ENCODE data around the gene ATG4C.
A peak's percentile ranks its signal among the peaks of the same experiment; 100 is the strongest.

Gene ATG4C

GRCh38 chr1:62744611-62745577 is 39.0 kb upstream of the ATG4C start:
- no peak for TF ChIP-seq ZNF610 (tag by site-specific recombination; IDR thresholded peaks at IDR 0.05; ENCODE audit: borderline replicate concordance)
- TF ChIP-seq ZNF660 (tag by site-specific recombination; IDR thresholded peaks at IDR 0.05) = no peak
- no peak for TF ChIP-seq ZNF354C (tag by site-specific recombination; IDR thresholded peaks at IDR 0.05; ENCODE audit: borderline replicate concordance, low read depth)
- TF ChIP-seq GLI2 (tag by site-specific recombination; IDR thresholded peaks at IDR 0.05; ENCODE audit: borderline replicate concordance, low read depth) = no peak
- no peak for TF ChIP-seq ZNF266 (tag by site-specific recombination; IDR thresholded peaks at IDR 0.05; ENCODE audit: low read depth)
- no peak for TF ChIP-seq REPIN1 (tag by site-specific recombination; IDR thresholded peaks at IDR 0.05; ENCODE audit: low read depth)
- TF ChIP-seq INSM2 (tag by site-specific recombination; IDR thresholded peaks at IDR 0.05) = no peak
- TF ChIP-seq ZNF26 (tag by site-specific recombination; IDR thresholded peaks at IDR 0.05) = no peak
- no peak for TF ChIP-seq ZNF792 (tag by site-specific recombination; IDR thresholded peaks at IDR 0.05)
- TF ChIP-seq ZNF416 (tag by site-specific recombination; IDR thresholded peaks at IDR 0.05) = no peak
- ChIA-PET POLR2A (no interaction called here), CTCF (interaction anchor here (0.6 to 4.4 kb wide), 15 partner anchors 8 to 569 kb away, joined by 3 to 80 read pairs (median 5); no protein-coding TSS in a partner anchor)
- no peaks in the 10 kb centered on the region for H3K9me3 ChIP-seq (ENCODE audit: control insufficient read depth, insufficient read depth, low read depth, low read length)
- no peaks in the 10 kb centered on the region for H3K36me3 ChIP-seq (ENCODE audit: control insufficient read depth in 2 of 2, insufficient read depth in 1 of 2, low read length in 2 of 2)
- H3K4me1 ChIP-seq (ENCODE audit: control insufficient read depth, insufficient read depth, low read length) = no peaks in the 10 kb centered on the region
- no peak overlapping the region for H3K4me3 ChIP-seq (ENCODE audit: low read depth, low read length)
- H3K27ac ChIP-seq (ENCODE audit: extremely low read depth, low read depth, low read length) = no peak overlapping the region

GRCh38 chr1:62746086-62746808 is 37.7 kb upstream of the ATG4C start:
- no peak overlapping the region for H3K4me3 ChIP-seq (ENCODE audit: low read depth, low read length)
- no peaks in the 10 kb centered on the region for H3K4me1 ChIP-seq (ENCODE audit: control insufficient read depth, insufficient read depth, low read length)
- CTCF ChIA-PET = interaction anchor here (0.6 to 4.4 kb wide), 40 partner anchors 10 to 662 kb away, joined by 3 to 80 read pairs (median 3); no protein-coding TSS in a partner anchor
- no peaks in the 10 kb centered on the region for H3K36me3 ChIP-seq (ENCODE audit: control insufficient read depth in 2 of 2, insufficient read depth in 1 of 2, low read length in 2 of 2)
- H3K27ac ChIP-seq (ENCODE audit: extremely low read depth, low read depth, low read length) = no peak overlapping the region
- H3K9me3 ChIP-seq (ENCODE audit: control insufficient read depth, insufficient read depth, low read depth, low read length) = no peaks in the 10 kb centered on the region
- POLR2A ChIA-PET = no interaction called here
- no peak for TF ChIP-seq ZNF792 (tag by site-specific recombination; IDR thresholded peaks at IDR 0.05)
- TF ChIP-seq ZSCAN30 (tag by site-specific recombination; IDR thresholded peaks at IDR 0.05) = no peak
- TF ChIP-seq ZNF26 (tag by site-specific recombination; IDR thresholded peaks at IDR 0.05) = no peak
- TF ChIP-seq ZNF621 (tag by site-specific recombination; IDR thresholded peaks at IDR 0.05) = no peak
- peak; percentile 66 for TF ChIP-seq ZNF660 (tag by site-specific recombination; IDR thresholded peaks at IDR 0.05)
- TF ChIP-seq ZBTB17 (tag by site-specific recombination; IDR thresholded peaks at IDR 0.05) = peak; percentile 22; the same call in 1 of the 2 replicates
- peak; percentile 94 for TF ChIP-seq ZNF654 (tag by site-specific recombination; IDR thresholded peaks at IDR 0.05; ENCODE audit: low read depth)
- TF ChIP-seq ZNF2 (tag by site-specific recombination; IDR thresholded peaks at IDR 0.05) = peak; percentile 29; the same call in 1 of the 2 replicates
- TF ChIP-seq ZNF362 (tag by site-specific recombination; IDR thresholded peaks at IDR 0.05) = peak; percentile 55; the same call in 1 of the 2 replicates
- TF ChIP-seq, protein P1, sequence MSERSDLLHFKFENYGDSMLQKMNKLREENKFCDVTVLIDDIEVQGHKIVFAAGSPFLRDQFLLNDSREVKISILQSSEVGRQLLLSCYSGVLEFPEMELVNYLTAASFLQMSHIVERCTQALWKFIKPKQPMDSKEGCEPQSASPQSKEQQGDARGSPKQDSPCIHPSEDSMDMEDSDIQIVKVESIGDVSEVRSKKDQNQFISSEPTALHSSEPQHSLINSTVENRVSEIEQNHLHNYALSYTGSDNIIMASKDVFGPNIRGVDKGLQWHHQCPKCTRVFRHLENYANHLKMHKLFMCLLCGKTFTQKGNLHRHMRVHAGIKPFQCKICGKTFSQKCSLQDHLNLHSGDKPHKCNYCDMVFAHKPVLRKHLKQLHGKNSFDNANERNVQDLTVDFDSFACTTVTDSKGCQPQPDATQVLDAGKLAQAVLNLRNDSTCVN (tag by site-specific recombination; optimal IDR thresholded peaks at IDR 0.05) = no peak
- no peak for TF ChIP-seq ZNF292 (tag by site-specific recombination; IDR thresholded peaks at IDR 0.05; ENCODE audit: borderline replicate concordance, low read depth)
- TF ChIP-seq, protein P2, sequence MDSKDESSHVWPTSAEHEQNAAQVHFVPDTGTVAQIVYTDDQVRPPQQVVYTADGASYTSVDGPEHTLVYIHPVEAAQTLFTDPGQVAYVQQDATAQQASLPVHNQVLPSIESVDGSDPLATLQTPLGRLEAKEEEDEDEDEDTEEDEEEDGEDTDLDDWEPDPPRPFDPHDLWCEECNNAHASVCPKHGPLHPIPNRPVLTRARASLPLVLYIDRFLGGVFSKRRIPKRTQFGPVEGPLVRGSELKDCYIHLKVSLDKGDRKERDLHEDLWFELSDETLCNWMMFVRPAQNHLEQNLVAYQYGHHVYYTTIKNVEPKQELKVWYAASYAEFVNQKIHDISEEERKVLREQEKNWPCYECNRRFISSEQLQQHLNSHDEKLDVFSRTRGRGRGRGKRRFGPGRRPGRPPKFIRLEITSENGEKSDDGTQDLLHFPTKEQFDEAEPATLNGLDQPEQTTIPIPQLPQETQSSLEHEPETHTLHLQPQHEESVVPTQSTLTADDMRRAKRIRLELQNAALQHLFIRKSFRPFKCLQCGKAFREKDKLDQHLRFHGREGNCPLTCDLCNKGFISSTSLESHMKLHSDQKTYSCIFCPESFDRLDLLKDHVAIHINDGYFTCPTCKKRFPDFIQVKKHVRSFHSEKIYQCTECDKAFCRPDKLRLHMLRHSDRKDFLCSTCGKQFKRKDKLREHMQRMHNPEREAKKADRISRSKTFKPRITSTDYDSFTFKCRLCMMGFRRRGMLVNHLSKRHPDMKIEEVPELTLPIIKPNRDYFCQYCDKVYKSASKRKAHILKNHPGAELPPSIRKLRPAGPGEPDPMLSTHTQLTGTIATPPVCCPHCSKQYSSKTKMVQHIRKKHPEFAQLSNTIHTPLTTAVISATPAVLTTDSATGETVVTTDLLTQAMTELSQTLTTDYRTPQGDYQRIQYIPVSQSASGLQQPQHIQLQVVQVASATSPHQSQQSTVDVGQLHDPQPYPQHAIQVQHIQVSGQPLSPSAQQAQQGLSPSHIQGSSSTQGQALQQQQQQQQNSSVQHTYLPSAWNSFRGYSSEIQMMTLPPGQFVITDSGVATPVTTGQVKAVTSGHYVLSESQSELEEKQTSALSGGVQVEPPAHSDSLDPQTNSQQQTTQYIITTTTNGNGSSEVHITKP (tag by site-specific recombination; IDR thresholded peaks at IDR 0.05) = peak; percentile 87
- TF ChIP-seq ZNF501 (tag by site-specific recombination; IDR thresholded peaks at IDR 0.05) = no peak
